ENCODE measurements around the gene ITGA5.
A peak's percentile ranks its signal among the peaks of the same experiment; 100 is the strongest.

Gene ITGA5

DNA sequence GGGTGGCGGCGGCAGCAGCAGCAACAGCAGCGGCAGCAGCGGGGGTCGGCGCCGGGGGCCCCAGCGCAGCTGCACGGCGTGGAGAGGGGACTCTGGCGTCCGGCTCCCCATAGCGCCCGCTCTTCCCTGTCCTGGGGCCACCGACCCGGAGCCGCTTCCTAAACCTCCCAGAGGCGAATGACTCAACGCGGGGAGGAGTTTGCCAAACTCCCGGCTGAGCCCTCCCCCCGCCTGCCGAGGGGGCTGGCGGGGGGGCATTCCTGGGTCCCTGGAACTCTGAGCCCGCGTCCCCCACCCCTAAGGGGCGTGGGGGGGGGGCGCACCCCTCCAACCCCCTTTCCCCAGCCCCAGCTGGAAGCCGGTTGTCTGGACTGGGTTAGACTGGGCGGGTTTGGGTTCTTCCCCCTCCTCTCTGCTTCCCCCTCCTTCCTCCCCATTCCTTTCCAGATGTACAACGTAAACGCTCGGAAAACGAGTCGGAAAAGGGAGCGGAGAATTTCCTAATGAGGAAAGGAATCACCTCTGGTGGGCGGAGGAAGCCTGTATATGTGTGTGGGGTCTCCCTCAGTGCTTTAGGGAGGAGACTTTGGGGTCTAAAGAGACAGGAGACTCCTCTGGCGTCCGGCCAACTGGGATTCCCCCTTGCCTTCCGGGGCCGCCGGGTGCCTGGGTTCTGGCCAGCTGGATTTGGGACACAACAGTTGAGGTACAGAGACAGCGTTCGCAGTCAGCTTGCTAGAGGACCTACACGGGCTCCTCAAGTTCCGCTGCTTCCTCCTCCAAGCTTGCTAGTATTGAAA is at the start of gene ITGA5:
ITGA5 (minus strand) TSS at position 179 of the 800 bp plus-strand sequence; CDS start at position 111, 68 bp downstream.
- peak; percentile 58 for DNase-seq

DNA sequence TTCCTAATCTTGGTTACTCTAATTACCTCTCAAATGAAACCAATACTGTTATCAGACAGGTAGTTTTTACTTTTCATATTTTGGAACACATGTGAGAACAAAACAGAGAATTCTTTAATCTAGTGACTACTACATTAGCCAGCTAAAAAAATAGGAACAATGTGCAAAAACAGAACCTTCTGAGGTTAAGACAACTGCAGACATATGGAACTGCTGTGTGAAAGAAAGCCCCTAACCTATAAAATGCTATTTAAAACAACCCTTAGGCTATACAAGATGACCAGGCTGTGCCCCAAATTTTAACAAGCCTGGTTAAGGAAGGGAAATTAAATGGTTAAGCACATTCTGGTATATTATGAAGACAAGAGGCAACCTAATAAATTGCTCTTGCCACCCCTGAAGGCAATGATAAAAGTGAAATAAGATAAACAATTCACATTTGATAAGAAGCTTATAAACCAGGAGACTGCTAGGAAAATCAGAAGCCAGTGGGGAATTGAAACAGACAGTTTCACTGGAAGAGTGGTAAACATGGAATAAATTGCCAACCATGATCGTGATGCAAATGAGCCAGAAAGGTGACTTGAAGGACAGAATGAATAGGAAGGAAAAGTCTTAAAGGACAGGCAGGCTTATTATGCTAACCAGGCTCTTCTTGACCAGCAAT is 46.9 kb upstream of the ITGA5 start:
- DNase-seq: no peak

DNA sequence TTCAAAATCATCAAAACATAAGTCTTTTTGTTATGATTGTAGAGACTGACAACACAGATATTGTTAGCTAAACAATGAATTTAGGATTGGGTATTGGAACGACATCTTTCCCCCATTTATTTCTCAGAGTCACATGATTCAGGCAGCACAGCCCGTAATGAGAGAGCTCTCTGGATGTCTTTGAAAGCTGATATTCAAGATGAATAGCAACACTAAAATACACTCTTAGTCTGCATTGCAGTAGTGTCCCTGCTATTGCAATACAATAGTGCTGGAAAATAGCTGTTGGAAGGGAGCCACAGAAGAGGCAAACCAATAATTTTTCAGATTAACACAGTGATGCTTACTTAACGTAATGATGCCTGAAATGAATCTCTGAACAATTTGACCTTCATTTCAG is 44.4 kb upstream of the ITGA5 start:
- no peak for DNase-seq

DNA sequence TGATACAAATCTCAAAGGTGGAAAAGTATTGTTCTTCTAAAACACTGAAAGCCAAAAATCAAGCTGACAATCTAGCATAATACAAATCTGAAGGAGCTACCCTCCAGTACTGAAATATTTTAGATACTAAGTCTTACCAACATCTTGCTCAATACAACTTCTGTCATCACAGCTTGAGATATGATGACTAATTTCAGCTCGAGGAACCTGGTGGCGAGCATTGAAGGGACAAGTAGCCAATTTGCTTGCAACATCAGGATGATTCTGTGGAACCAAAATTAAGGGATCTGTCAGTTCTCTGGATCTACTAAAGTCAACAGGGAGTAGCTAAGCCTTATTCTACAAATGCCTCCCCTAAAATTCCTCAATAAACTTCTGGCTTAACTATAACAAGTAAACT is 44.0 kb upstream of the ITGA5 start:
- DNase-seq: no peak

DNA sequence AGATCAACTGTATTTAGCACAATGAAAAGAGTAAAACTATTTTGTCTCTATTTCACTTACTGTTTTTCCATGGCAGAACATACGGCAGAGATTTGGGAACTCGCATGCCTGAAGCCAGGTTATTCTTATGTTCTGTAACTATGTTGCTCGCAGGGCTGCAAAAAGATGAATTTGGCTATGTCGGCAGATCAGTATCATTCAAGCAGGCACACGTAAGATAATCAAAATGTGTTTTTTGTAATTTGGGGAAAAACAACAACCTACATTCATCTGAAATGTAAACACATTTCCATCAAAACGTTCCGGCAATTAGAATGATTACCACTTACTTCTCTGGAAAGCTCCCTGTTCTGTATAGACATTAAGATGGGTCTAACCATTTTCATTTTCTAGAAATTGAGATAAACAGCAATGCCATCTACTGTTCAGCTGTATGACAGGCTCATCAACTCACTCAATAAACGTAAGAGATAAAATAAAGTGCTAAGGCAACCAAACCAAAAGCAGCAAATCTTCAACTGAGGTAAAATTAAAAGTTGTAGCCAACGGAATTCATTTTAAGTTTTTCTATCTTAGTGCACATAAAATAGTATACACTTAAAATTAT is 41.4 kb upstream of the ITGA5 start:
- DNase-seq: no peak

DNA sequence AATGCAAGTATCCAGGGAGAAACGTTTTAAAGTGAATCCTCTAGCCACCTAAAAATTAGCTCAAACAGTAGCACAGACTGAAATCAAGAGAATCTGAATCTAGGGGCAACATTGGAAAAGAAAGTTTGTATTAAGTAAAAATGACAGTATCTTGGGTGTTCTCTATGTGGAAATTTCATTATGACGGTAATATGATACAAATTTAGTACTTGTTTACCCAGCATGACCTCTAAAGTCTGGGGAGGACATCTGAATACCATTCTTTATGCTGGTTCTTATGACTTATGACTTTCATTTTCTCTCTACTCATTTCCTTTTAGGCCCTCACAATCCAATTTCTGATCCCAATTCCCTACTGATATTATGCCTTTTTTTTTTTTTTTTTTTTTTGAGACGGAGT is 40.3 kb upstream of the ITGA5 start:
- DNase-seq: no peak

DNA sequence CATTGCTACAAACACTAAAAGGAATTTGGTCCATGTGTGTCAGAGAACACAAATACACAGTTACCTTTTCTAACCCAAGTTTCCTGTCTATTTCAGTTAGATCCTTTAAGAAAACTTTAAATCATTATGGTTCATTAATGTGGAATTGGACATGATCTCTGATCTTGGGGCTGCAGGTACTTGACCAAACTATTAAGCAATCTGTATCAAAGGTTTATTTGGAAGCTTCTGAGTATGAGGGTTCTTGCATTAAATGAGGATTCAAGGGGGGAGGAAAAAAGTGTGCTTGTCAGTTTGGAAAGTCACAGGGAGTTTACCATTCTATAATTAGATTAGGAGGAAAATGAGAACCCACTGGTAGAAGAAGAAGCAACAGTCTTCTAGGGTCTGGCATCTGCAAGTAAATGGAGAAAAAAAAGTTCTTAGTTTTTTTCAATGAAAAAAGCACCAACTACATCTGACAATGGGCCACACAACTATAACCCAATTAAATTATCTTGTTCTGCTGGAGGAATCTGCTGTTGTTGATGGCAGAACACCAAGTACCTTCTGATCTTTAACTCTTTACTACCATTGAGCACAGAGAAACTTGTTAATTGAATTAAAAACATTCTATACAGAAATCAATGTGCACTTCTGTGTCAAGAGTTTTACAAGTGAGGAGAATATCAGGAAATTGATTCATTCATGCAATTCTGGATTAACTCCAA is 36.8 kb upstream of the ITGA5 start:
- DNase-seq: no peak

DNA sequence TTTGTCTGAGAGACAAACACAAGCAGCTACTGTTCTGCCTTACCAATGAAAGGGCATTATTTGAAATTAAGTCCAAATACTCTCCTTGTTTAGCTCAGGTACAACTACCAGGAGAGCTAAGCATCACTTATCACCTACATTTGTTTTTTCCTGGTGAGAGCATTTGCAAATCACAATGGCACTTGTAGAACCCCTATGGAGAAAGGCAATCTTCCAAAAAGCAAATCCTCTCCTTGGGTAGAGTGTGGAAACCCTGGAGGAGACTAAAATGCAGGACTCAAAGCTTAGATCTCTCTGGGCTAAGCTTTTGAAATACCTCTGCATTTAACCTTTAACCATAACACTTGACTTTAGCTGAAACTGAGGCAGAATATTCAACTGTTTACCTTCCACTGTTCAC is 33.6 kb upstream of the ITGA5 start:
- no peak for DNase-seq

DNA sequence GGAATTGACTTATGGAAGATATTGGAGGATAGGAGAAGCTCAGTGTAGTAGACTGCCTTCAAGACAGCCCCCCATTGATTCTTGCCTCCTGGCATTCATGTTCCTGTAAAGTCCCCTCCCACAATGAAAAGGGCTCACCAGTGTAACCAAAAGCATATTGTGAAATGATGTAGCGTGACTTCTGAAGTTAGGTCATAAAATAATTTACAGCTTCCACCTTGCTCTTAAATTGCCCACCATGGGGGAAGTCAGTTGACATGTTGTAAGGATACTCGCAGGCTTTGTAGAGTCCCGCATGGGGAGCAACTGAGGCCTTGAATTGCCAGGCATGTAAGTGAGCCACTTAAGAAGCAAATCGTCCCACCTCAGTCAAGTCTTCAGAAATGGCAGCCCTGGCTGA is 29.3 kb upstream of the ITGA5 start:
- DNase-seq: no peak

DNA sequence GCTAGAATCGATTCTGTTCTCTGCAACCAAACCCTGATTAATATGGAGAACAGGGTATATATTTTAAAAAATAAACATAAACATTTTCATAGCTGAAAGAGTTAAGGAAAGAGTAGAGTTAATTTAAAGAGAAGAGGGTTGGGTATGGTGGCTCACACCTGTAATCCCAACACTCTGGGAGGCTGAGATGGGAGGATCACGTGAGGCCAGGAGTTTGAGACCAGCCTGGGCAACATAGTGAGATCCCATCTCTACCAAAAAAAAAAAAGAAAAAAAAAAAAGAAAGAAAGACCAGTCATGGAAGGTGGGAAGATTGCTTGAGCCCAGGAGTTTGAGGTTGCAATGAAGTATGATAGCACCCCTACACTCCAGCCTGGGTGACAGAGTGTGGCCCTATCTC is 28.9 kb upstream of the ITGA5 start:
- DNase-seq: no peak

DNA sequence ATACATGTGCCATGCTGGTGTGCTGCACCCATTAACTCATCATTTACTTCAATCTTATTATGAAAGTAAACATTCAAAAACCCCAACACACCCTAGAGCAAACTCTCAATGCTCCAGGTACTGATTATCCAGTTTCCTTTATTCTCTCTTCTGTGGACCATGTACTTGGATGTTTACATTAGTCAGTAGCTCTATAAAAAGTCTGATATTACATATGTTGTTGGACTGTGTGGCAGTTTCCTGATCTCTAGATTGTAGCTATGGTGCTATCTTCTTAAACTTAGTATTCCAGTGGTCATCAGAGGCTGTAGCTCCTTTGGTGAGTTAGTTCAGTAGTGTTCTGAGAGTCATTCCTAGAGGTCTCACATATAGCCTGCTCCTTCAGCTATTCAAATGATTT is 25.1 kb upstream of the ITGA5 start:
- no peak for DNase-seq

DNA sequence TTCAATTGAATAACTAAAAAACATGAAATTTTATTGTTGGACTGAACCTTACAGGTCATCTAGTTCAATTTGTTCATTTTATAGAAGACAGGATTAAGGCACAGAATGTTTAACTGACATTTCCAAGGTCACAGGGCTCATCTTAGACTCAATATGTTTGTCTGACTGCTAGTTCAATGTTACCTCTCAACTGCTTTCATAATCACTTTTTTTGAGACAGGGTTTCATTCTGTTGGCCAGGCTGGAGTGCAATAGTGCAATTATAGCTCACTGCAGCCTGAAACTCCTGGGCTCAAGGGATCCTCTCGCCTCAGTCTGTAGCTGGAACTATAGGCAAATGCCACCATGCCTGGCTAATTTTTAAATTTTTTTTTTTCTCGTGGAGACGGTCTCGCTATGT is 24.4 kb upstream of the ITGA5 start:
- no peak for DNase-seq

DNA sequence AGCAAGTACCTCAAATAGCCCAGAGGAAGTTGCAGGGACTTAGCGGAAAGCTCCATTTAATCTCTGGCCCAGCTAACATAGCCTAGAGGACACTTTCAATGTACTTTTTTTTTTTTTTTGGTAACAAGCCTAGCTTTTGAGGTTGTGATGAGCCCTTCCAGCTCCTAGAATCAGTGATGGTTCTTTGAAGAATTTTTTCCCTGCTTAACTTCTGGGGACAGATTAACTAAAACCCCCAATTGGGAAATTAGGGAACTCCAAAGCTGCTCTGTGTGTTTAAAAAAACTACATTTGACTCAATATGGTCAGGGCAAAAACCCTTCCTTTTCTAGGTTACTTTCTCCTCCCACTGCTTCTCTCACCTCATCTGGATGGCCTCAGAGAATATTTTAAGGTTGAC is 23.9 kb upstream of the ITGA5 start:
- no peak for DNase-seq

DNA sequence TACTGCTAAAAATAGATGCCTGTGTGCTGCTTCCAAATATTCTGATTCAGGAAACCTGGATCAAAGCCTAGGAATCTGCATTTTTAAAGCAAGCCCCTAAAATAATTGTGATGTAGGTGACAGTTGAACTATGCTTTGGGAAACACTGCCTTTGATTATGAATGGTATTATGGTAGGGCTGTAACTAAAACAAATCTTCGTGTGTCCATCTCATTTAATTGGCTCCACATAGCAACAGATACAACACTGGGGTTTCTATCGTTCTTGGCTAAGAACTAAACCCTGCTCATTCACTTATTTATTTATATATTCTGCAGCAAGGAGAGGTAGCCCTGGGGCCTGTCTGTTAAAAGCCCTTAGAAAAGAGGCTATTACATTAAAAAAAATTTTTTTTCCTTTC is 23.0 kb upstream of the ITGA5 start:
- DNase-seq: no peak

DNA sequence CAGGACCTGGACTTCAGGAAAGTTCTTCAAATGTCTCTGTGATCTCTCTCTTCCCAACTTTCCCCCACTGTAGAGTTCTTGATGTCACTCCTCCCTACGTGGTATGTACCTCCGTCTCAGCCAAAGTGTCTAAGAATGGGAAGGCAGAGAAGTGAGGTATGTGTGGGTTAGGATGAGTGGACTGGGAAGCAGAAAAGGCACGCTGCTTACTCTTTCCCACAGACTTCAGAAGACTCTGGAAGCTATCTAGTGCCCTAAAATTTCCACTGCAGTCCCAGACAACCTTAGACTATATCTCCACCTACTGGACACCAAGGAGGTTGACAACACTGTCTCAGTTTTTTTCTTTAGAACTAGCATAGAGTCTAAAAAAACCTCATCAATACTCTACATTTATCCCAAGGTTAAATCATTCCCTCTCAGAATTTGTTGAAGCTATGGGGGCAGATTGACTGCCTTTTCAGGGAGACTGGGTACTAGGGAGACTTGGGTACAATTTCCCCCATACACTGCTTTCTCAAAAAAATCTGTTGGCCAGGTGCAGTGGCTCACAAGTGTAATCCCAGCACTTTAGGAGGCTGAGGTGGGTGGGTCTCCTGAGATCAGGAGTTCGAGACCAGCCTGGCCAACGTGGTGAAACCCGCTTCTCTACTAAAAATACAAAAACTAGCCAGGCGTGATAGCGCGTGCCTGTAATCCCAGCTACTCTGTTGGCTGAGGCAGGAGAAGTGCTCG is 20.6 kb upstream of the ITGA5 start:
- no peak for DNase-seq

DNA sequence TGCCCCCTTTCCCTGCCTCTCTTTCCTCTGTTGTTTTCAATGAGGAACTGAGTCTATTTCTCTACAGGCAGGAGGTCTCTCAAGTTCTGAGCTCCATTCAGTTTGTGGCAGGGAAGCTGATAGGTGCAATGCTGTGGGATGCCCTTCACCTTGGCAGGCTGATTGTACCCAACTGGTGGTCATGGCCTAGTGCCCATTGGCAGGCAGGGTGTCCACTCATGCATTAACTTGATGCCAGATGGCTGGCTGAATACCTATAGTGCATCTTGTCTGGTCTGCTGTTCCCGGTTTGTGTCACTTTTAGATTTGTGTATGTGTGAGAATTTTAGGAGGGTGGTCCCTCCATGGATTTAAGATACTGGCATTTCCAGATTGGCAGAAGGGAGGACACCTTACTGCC is 20.0 kb upstream of the ITGA5 start:
- no peak for DNase-seq

DNA sequence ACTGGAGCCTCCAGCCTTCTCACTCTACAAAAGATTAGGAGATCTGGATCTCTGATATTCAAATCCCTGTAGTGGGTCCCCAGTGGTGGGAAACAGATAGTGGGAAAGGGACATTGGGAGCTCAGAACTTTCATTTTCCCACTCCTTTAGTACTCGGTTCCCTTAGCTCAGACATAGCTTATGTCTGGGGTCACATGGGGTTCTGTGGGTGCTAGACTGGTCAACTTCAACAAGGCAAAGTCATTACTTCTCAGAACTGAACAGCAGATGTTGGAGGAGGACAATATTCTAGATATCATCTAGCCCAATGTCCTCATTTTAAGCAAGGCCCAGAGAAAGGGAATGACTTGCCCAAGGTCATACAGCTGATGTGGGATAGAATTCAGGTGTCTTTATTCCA is 19.5 kb upstream of the ITGA5 start:
- no peak for DNase-seq

DNA sequence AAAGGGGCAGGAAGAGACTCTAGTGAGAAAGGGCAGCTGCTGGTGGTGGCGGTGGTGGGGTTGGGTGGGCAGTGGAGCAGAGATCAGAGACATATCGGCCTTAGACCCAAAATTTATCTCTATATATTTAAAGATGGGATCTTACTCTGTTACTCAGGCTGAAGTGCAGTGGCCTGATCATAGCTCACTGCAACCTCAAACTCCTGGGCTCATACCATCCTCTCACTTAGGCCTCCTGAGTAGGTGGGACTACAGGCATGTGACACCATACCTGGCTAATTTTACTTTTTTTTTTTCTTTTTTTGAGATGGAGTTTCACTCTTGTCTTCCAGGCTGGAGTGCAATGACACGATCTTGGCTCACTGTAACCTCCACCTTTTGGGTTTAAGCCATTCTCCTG is 18.6 kb upstream of the ITGA5 start:
- no peak for DNase-seq

DNA sequence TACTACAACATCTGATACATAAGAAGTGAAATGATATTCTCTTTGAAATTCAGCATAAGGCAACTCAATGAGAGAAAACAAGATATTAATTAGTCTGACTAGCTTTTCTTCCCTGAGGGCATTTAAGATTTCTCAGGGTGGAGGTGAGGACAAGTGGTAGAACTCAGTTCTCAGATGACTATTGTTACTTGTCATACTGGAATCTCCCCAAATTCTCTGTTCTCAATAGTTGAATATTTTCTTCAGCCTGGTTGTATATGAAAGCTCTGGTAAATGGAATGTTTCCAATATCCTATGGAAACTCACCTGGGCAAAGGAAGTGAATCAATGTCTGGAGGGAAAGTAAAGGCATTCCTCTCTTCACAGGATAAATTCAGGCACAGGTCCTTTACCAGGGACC is 18.2 kb upstream of the ITGA5 start:
- DNase-seq: no peak

DNA sequence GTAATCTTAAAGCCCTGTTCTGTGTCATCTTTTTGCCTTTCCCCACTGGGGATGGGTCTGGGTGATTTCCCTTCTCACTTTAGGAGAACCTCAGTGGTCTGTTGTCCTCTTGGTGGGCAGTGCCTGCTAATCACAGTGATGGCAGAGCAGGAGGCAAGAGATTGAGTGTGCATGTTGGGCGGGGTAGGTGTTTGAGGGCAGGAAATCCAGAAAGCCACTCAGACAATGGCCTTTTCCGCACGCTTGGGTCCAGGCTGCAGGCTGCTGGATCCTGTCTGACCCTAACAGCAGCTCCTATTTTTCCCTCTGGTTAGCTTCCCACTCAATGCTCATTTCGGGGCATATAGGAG is 13.7 kb upstream of the ITGA5 start:
- DNase-seq: no peak

DNA sequence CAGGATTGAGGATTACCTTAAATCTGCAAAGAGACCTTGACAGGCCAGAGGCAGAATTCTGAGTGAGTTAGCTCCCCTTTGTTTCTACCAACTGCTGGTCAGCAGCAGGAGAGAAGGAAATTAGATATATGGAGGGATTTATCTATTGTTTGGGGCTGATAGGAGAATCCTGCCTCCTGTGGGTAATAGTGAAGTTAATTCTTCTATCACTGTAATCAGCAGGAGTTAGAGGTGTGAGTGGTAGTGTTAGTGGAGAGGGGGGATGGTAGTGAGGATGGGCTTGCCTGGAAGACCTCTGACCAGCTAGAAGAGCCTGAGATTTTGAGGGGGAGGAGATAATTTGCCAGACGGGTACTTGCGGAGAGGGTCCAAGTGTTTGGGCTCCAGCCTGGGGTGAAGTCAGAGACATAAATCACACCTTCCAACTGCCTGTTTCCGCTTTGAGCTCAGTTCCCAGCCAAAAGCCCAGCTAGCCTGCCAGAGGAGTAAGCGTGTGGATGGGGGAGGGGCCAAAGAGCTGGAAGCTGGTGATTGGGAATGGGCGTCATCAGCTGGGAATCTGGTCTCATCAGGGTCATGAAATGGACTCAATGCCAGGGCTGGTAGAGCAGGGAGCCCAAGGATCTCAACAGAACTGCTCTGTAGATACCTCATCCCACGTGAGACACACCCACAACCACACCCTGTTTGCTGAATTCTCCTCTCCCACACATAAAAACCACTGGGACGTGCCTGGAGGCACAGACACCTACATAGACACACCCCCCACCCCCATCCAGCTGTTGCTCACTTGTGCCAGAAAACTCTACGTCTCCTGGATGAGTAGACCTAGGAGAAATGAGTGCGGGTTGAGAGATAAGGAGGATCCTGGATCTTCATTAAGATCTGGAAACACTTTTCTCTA is 13.1 kb upstream of the ITGA5 start:
- no peak for DNase-seq

DNA sequence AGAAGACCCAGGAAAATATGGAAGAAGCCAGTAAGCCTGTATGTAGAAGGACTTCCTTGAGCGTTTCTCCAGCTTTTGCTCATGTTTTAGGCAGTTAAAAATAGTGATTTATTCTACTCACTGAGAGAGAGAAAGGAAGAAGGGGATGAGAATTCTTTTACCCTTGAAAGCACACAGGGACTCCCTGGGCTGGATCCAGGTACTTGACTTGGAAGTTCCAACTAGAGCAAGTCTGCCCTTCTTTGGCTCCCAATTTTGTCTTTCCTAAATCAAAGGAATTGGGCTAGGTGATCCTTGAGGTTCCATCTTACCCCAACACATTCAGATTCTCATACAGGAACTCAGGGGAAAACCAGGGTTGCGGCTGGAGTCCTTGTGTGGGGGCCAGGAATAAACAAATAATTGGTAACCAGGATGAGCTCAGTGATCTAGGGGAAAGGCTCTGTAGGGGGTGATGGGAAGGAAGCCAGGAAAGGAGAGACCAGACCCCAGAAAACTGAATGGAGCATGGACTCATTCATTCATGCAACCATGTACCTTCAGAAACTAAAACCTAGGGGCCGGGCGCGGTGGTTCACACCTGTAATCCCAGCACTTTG is 11.5 kb upstream of the ITGA5 start:
- DNase-seq: no peak

Measured in stimulated activated CD4-positive, alpha-beta T cell treated with anti-CD3 and anti-CD28 coated beads, Interleukin-4, amount 100 ng/mL, for 1 hour (primary cell).